K562 (cell line): Measurements from ENCODE around the gene RAB3D.

Experiments
- CSDE1 ChIP-seq, 2 experiments: fragments of 450-650 bp; IDR thresholded peaks; 2 replicates each; pipeline ENCODE4 v1.6.1; 2016; ENCODE audit warnings: mild to moderate bottlenecking in 1 of 2
- MAZ ChIP-seq, 2 experiments: fragments of 450-650 bp in 1 of 2; sonication (generic) in 1 of 2; formaldehyde crosslinking; IDR thresholded peaks in 1 of 2; conservative IDR thresholded peaks in 1 of 2; 2 replicates each; pipeline versions ENCODE4 v1.4.0 to v1.5.0; 2020; ENCODE audit warnings: mild to moderate bottlenecking in 1 of 2, missing genetic modification reagents in 1 of 2
- NRF1 ChIP-seq, 2 experiments: fragments of 450-650 bp; IDR thresholded peaks in 1 of 2; conservative IDR thresholded peaks in 1 of 2; 2 replicates each; pipeline ENCODE4 v1.6.1; 2014; ENCODE audit warnings: mild to moderate bottlenecking in 2 of 2
- POLR2A ChIP-seq: fragments of 450-650 bp; conservative IDR thresholded peaks from 2 replicates; pipeline ENCODE4 v1.6.1; 2016
- PREB ChIP-seq: sonication (generic); formaldehyde crosslinking; IDR thresholded peaks from 2 replicates; pipeline ENCODE4 v1.8.1; 2023; ENCODE audit warnings: mild to moderate bottlenecking, missing genetic modification reagents
- SIX5 ChIP-seq, 2 experiments: IDR thresholded peaks; 2 replicates each; pipeline ENCODE4 v1.6.1; 2011; ENCODE audit warnings: low read length in 2 of 2, borderline replicate concordance in 1 of 2, low read depth in 1 of 2, mild to moderate bottlenecking in 1 of 2, moderate library complexity in 1 of 2; ENCODE audit not compliant: insufficient read depth in 1 of 2
- SMARCE1 ChIP-seq: fragments of 450-650 bp; IDR thresholded peaks from 2 replicates; pipeline ENCODE4 v1.7.1; 2016; ENCODE audit warnings: mild to moderate bottlenecking
- ZNF274 ChIP-seq: IDR thresholded peaks from 2 replicates; pipeline ENCODE4 v1.6.1; 2011; ENCODE audit warnings: low read depth, mild to moderate bottlenecking, low read length, moderate library complexity, borderline replicate concordance
- TF ChIP-seq, protein P1 (sequence below), 3 experiments: IDR thresholded peaks in 2 of 3; conservative IDR thresholded peaks in 1 of 3; 2 replicates each; pipeline ENCODE4 v1.5.1; 2011 to 2012; ENCODE audit warnings: low read length in 3 of 3, mild to moderate bottlenecking in 3 of 3, control low read depth in 2 of 3, improper control_type of control experiment in 1 of 3, inconsistent platforms in 1 of 3, low read depth in 1 of 3, mixed read lengths in 1 of 3, moderate library complexity in 1 of 3; ENCODE audit not compliant: insufficient read depth in 2 of 3
- TF ChIP-seq, protein P2 (sequence below): sonication (generic); formaldehyde crosslinking; IDR thresholded peaks from 2 replicates; pipeline ENCODE4 v1.9.0; 2022; ENCODE audit warnings: mild to moderate bottlenecking, missing genetic modification reagents
- TF ChIP-seq, protein P3 (sequence below), 2 experiments: fragments of 450-650 bp in 1 of 2; sonication (generic) in 1 of 2; formaldehyde crosslinking in 1 of 2; IDR thresholded peaks in 1 of 2; conservative IDR thresholded peaks in 1 of 2; 2 replicates each; pipeline versions ENCODE4 v1.6.1 to v1.8.1; 2016 to 2023; ENCODE audit warnings: mild to moderate bottlenecking in 2 of 2, moderate library complexity in 2 of 2, inconsistent platforms in 1 of 2, missing genetic modification reagents in 1 of 2

- TF ChIP-seq MAZ (CRISPR knock-in tag; conservative IDR thresholded peaks at IDR 0.05 in 1 of 2, IDR thresholded peaks at IDR 0.05 in 1 of 2) (peak in 1 of 2 experiments; percentile 75; a peak in 2 of 4 replicates), SIX5 (IDR thresholded peaks at IDR 0.05; ENCODE audit: borderline replicate concordance in 1 of 2, insufficient read depth in 1 of 2, low read depth in 1 of 2, low read length in 2 of 2) (no peak), ZNF274 (no peak), SMARCE1 (peak; percentile 73; the same call in 1 of the 2 replicates), NRF1 (conservative IDR thresholded peaks at IDR 0.05 in 1 of 2, IDR thresholded peaks at IDR 0.05 in 1 of 2) (no peak), POLR2A (no peak), PREB (CRISPR knock-in tag) (no peak), CSDE1 (IDR thresholded peaks at IDR 0.05) (no peak)
- TF ChIP-seq, protein P1, sequence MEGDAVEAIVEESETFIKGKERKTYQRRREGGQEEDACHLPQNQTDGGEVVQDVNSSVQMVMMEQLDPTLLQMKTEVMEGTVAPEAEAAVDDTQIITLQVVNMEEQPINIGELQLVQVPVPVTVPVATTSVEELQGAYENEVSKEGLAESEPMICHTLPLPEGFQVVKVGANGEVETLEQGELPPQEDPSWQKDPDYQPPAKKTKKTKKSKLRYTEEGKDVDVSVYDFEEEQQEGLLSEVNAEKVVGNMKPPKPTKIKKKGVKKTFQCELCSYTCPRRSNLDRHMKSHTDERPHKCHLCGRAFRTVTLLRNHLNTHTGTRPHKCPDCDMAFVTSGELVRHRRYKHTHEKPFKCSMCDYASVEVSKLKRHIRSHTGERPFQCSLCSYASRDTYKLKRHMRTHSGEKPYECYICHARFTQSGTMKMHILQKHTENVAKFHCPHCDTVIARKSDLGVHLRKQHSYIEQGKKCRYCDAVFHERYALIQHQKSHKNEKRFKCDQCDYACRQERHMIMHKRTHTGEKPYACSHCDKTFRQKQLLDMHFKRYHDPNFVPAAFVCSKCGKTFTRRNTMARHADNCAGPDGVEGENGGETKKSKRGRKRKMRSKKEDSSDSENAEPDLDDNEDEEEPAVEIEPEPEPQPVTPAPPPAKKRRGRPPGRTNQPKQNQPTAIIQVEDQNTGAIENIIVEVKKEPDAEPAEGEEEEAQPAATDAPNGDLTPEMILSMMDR (IDR thresholded peaks at IDR 0.05 in 2 of 3, conservative IDR thresholded peaks at IDR 0.05 in 1 of 3; ENCODE audit: insufficient read depth in 2 of 3, low read depth in 1 of 3, low read length in 3 of 3): no peak
- TF ChIP-seq, protein P2, sequence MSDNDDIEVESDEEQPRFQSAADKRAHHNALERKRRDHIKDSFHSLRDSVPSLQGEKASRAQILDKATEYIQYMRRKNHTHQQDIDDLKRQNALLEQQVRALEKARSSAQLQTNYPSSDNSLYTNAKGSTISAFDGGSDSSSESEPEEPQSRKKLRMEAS (CRISPR knock-in tag): no peak
- TF ChIP-seq, protein P3, sequence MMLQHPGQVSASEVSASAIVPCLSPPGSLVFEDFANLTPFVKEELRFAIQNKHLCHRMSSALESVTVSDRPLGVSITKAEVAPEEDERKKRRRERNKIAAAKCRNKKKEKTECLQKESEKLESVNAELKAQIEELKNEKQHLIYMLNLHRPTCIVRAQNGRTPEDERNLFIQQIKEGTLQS (IDR thresholded peaks at IDR 0.05): peak; percentile 54; the same call in 1 of the 2 replicates
- TF ChIP-seq, protein P3 (CRISPR knock-in tag; conservative IDR thresholded peaks at IDR 0.05): no peak
These were observed 15.3 kb downstream of the RAB3D start for GRCh38 chr19:11324079-11324661.
